ENCODE results near the gene HIC2.
"Not testable (repeated sequence)": the region's sequence is repeated elsewhere in the genome, so short reads cannot be mapped to it uniquely, and the experiment has no call there.

The HIC2 gene

GRCh38 chr22:21455334-21456089, 38.3 kb downstream of the HIC2 start:
- no peak for TF ChIP-seq CTCF (IDR thresholded peaks at IDR 0.05; ENCODE audit: control extremely low read depth, extremely low read depth, low read depth, missing control alignments)
- CTCF ChIA-PET = interaction anchor here (1.2 to 2.5 kb wide), 2 partner anchors 7 to 191 kb away, joined by 3 to 9 read pairs; no protein-coding TSS in a partner anchor
- DNase-seq (ENCODE audit: extremely low spot score) = no peak
- POLR2A ChIA-PET = no interaction called here

GRCh38 chr22:21457023-21457787, 40.0 kb downstream of the HIC2 start:
- POLR2A ChIA-PET = no interaction called here
- CTCF ChIA-PET = interaction anchor here (1.2 to 2.5 kb wide), 2 partner anchors 9 to 189 kb away, joined by 3 to 9 read pairs; no protein-coding TSS in a partner anchor
- TF ChIP-seq CTCF (IDR thresholded peaks at IDR 0.05; ENCODE audit: control extremely low read depth, extremely low read depth, low read depth, missing control alignments) = no peak
- DNase-seq (ENCODE audit: extremely low spot score) = no peak

GRCh38 chr22:21462672-21463071, 45.5 kb downstream of the HIC2 start:
- DNase-seq (ENCODE audit: extremely low spot score); POLR2A ChIA-PET; CTCF ChIA-PET: not testable (repeated sequence)

GRCh38 chr22:21467337-21468193, 50.4 kb downstream of the HIC2 start, which contains the start of gene TMEM191C:
TSS of gene TMEM191C (plus strand) at chr22:21467387. CDS start at chr22:21467460, 73 bp downstream.
- CTCF ChIA-PET; DNase-seq (ENCODE audit: extremely low spot score); POLR2A ChIA-PET: not testable (repeated sequence)

- POLR2A ChIA-PET; CTCF ChIA-PET; DNase-seq (ENCODE audit: extremely low spot score): not testable (repeated sequence)
These were observed 51.3 kb downstream of the HIC2 start for GRCh38 chr22:21468194-21469096.

GRCh38 chr22:21469097-21469994, 52.2 kb downstream of the HIC2 start:
- CTCF ChIA-PET; POLR2A ChIA-PET; DNase-seq (ENCODE audit: extremely low spot score): not testable (repeated sequence)

- CTCF ChIA-PET; POLR2A ChIA-PET; DNase-seq (ENCODE audit: extremely low spot score): not testable (repeated sequence)
These were observed 55.8 kb downstream of the HIC2 start for GRCh38 chr22:21472984-21473383.

- DNase-seq (ENCODE audit: extremely low spot score); CTCF ChIA-PET; POLR2A ChIA-PET: not testable (repeated sequence)
These were observed 56.5 kb downstream of the HIC2 start for GRCh38 chr22:21473664-21474063.

- DNase-seq (ENCODE audit: extremely low spot score); CTCF ChIA-PET; POLR2A ChIA-PET: not testable (repeated sequence)
These were observed 66.9 kb downstream of the HIC2 start for GRCh38 chr22:21484039-21484438.

GRCh38 chr22:21487723-21488122, 70.6 kb downstream of the HIC2 start:
- CTCF ChIA-PET = not testable (repeated sequence)

GRCh38 chr22:21489149-21489680, 72.0 kb downstream of the HIC2 start:
- POLR2A ChIA-PET; CTCF ChIA-PET; DNase-seq (ENCODE audit: extremely low spot score): not testable (repeated sequence)

More at GRCh38 chr22:21487723-21488122, 70.6 kb downstream of the HIC2 start:
- POLR2A ChIA-PET; DNase-seq (ENCODE audit: extremely low spot score): not testable (repeated sequence)

GRCh38 chr22:21490556-21490955, 73.4 kb downstream of the HIC2 start:
- POLR2A ChIA-PET; CTCF ChIA-PET; DNase-seq (ENCODE audit: extremely low spot score): not testable (repeated sequence)

- DNase-seq (ENCODE audit: extremely low spot score); POLR2A ChIA-PET; CTCF ChIA-PET: not testable (repeated sequence)
These were observed 75.1 kb downstream of the HIC2 start for GRCh38 chr22:21492271-21492670.
